Omental fat pad (tissue), 4 donors: ENCODE data around the gene EPB41L4B. TPM values are rescaled to one million over a fixed set of nuclear protein-coding genes. Genes with fewer than 3 reads are reported as not detected.

Source experiments
- ATAC-seq: fragments of 150-250 bp; one replicate; pipeline ENCODE4 v1.9.1; 2016; ENCODE audit warnings: mild to moderate bottlenecking, moderate library complexity; ENCODE audit not compliant: low FRiP score
- DNase-seq: peaks from one replicate; pipeline ENCODE4 v3.0.0-alpha.2; 2019; ENCODE audit warnings: low spot score
- total RNA-seq, 4 donors: library from RNA; depleted of rRNA; stranded (reverse); fragments of >200 nt; gene quantifications; one replicate each; pipeline ENCODE4 v1.1.0, GENCODE V29; 2016
- TF ChIP-seq, protein P1 (sequence below), 3 donors: fragments of 450-650 bp; IDR thresholded peaks; one replicate each; pipeline ENCODE4 v1.5.1; 2016 to 2017; ENCODE audit warnings: antibody characterized with exemption in 3 of 3, mild to moderate bottlenecking in 3 of 3, moderate library complexity in 2 of 3

EPB41L4B gene
- total RNA-seq, 4 donors from 2014 or later, result 6.3 to 47.7 (median 33.6) TPM

DNA sequence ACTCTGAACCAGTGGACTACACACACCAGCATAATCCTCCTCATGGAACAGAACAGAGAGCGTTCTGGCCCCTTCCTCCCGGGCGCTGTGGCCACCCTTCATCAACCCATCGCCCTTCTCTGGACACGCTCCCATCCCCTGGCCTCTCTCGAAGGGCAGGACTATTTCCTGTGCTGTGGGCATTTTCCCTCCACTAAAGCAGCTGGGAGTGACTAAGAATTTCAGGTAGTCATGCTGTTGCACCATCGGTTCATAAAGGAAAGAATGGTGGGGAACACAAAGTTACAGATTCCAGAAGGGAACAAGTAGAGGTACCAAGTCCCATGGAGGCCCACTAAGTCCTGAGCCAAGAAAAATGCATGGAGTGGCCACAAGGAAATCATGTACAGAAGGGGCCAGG lies 68.6 kb downstream of the EPB41L4B start:
- DNase-seq (no peak), ATAC-seq (no peak)
- TF ChIP-seq, protein P1, sequence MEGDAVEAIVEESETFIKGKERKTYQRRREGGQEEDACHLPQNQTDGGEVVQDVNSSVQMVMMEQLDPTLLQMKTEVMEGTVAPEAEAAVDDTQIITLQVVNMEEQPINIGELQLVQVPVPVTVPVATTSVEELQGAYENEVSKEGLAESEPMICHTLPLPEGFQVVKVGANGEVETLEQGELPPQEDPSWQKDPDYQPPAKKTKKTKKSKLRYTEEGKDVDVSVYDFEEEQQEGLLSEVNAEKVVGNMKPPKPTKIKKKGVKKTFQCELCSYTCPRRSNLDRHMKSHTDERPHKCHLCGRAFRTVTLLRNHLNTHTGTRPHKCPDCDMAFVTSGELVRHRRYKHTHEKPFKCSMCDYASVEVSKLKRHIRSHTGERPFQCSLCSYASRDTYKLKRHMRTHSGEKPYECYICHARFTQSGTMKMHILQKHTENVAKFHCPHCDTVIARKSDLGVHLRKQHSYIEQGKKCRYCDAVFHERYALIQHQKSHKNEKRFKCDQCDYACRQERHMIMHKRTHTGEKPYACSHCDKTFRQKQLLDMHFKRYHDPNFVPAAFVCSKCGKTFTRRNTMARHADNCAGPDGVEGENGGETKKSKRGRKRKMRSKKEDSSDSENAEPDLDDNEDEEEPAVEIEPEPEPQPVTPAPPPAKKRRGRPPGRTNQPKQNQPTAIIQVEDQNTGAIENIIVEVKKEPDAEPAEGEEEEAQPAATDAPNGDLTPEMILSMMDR (IDR thresholded peaks at IDR 0.05), result no peak

DNA sequence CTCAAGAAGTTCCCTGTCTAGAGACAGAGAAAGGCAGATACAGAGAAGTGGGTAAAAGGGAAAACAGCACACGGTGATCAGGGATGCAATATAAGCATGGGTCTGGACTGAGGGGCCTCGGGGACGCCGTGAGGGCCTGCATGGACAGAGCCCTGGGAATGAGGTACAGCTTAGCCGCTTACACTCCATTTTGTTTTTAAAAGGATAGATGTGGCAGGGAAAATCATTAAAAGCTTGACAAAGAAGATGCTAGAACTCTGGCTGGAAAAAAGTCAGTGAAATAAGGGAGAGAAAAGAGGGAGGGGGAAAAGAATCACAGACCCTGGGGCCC lies 69.1 kb downstream of the EPB41L4B start:
- ATAC-seq (no peak), DNase-seq (no peak)
- TF ChIP-seq, protein P1 (IDR thresholded peaks at IDR 0.05), result no peak

DNA sequence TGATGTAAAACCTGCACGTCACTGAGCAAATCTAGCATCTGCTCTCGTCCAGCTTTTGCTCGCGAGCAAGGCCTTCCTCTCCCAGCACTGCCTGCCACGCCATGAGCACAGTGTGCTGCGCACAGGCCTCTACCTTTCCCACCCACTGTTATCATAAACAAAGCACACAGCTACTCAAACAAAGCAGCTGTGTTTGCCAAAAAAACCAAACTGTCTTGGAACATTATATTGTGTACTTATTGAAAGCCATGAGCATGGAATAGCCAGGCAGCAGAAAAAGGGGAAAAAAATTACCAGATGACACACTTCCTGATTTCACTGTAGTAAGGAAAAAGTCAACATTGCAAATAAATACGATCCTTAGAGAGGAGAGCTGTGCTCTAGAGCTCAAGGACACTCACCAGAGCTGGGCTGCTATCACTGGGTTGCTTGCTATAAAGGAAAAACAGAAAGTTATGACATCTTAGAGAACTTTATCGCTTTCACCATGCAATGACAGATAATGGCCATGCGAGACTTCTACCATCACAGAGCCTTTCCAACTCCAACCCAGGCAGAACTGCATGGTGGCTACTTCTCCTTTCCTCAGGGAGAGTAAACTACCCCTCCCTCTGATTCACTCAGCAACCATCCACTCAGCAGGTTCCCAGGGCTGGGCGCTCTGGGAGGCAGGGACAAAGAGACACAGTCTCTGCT lies 69.6 kb downstream of the EPB41L4B start:
- DNase-seq, result no peak
- TF ChIP-seq, protein P1 (IDR thresholded peaks at IDR 0.05), result no peak
- no peak for ATAC-seq

DNA sequence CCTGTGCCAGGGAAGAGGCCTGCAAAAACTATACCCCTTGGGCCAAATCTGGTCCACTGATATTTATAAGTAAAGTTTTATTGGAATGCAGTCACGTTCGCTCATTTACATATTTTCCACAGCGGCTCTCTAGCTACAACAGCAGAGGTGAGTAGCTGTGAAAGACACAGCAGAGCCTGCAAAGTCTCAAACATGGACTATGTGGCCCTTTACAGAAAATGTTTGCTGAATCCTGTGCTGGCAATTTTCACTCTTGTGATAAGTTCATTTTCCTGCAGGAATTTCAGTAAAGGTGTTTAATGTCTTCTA lies 70.1 kb downstream of the EPB41L4B start:
- TF ChIP-seq, protein P1 (IDR thresholded peaks at IDR 0.05), result no peak
- ATAC-seq, result no peak

DNA sequence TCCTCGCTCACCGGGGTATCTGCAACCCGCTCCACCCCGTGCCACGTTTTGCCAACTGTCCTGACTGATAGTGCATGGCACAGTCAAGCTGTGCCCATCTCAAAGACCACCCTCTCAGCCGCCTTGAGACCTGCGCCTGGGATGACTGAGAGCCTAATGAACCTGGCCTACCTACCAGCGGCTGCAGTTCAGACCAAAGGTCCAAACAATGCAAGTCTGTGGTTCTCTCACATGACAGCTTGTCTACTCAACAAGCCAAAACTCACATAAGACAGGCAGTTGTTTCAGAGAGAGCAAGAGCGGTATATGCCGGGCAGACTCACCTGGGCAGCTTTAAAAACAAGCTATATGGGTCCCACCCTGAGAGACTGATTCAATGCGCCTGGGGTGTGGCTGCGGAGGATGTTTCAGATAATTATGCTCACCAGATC lies 70.5 kb downstream of the EPB41L4B start:
- no peak for DNase-seq
- TF ChIP-seq, protein P1 (IDR thresholded peaks at IDR 0.05), result no peak
- no peak for ATAC-seq

More for the DNA sequence above, 70.1 kb downstream of the EPB41L4B start:
- no peak for DNase-seq

DNA sequence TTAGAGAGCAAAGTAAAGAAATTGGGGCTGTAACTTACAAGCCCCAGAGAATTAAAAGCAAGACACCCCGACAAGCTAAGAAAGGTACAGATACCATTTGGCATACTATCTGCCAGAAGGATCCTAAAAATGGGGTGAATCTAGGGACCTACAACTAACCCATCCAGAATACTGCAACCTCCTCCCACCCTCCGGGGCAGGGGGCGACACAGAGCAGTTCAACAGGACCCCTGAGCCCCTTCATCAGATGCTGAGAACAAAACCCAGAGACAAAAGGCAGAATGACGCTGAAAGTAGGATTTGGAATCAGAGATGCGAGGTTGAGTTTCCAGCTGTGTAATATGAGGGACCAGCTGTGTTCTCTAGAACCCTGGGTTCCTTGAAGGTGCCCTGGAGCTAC lies 71.2 kb downstream of the EPB41L4B start:
- ATAC-seq (no peak), DNase-seq (no peak)
- TF ChIP-seq, protein P1 (IDR thresholded peaks at IDR 0.05), result no peak

DNA sequence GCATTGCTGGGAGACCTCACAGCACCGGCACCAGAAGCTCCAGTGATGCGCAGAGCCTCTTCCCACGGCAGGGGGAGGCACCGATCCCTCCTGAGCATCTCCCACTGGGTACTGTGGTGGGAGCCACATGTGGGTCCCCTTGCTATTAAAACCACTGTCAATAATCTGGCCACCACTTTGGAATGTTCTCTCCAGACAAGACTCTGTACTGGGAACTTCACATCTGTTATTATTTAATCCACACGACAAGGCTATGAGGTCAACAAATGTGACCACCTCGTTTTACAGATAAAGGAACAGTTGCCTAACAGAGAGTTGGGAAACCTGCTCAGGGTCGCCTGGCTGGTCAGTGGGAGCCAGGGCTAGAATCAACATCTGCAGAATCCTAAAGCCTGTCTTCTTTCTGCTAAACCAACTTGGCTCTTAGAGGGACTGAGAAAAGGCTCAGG lies 72.7 kb downstream of the EPB41L4B start:
- DNase-seq (no peak), ATAC-seq (no peak)
- TF ChIP-seq, protein P1 (IDR thresholded peaks at IDR 0.05), result no peak
